Stimulated activated CD4-positive, alpha-beta T cell treated with anti-CD3 and anti-CD28 coated beads, Interleukin-2, amount 100 ng/mL, for 4 hours (primary cell): ENCODE results near the gene ANKLE1.

Source experiments
- DNase-seq: peaks from one replicate; pipeline ENCODE4 v3.0.0-alpha.2; 2020; ENCODE audit warnings: low read depth

The ANKLE1 gene

DNA sequence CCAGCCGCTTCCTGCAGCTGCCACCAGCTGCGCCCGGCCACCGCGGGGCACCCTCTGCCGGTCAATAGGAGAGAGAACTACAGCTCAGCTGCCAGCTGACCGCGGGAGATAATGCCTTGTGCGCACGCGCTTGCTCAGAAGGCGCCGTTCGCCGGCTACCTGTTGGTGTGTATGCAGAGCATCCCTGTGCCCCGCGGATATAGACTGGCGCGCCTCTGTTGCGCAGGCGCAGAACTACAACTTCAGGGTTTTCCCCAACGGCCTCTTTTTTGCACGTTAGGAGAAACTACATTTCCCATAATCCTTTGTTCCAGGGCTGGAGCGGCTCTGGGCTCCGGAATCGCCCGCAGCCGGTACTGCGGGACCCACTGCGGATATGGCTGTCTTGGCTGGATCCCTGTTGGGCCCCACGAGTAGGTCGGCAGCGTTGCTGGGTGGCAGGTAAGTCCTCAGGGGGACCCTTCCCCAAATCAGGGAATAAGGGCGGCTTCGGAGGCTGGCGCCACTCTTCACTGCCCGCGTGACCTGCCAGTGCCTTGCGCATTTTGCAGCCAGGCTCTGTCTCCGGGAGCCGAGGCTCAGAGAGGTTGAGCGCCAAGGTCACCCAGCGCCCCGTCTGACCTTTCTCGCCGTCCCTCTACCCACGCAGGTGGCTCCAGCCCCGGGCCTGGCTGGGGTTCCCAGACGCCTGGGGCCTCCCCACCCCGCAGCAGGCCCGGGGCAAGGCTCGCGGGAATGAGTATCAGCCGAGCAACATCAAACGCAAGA is 24.0 kb downstream of the ANKLE1 start, which contains the start of gene MRPL34:
TSS of gene MRPL34 (plus strand) at position 356 of the 768 bp plus-strand sequence. CDS start at position 377, 21 bp downstream.
- peak; percentile 88 for DNase-seq

DNA sequence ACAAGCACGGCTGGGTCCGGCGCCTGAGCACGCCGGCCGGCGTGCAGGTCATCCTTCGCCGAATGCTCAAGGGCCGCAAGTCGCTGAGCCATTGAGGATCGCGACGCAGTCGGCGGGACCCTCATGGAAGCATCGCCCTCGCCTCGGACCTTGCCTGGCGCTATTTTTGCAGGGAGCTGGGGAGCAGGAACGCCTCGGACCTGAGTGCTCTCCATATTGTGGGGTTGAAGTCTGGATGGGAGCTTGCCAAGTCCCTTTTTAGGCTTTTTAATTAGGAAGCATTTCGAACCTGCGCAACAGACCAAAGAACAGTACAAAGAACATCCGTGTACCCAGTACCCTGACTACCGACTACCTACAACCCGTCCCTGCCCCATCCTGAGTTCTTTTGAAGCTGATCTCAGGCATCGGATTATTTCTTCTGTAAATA is 24.6 kb downstream of the ANKLE1 start:
- DNase-seq, result no peak

DNA sequence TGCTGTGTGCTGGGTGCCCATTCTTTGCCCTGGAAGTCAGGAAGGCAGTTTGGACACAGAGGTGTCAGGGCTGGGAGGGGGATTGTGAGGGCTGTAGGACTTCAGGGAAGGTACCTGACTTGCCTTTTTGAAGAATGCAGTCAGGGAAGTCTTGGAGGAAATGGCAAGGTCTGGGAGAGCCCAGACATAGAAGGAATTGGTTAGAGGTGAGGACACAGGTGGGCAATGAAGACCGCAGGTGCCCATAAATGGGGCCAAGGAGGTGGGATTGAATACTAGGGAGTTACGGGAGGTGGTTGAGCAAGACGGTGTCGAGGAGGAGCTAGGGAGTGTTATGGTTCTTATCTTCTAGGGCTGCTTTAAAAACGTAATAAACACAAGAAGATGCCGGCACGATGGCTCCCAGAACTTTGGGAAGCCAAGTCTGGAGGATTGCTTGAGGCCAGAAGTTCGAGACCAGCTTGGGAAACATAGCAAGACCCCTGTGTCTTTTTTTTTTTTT is 26.2 kb downstream of the ANKLE1 start:
- DNase-seq, result no peak

DNA sequence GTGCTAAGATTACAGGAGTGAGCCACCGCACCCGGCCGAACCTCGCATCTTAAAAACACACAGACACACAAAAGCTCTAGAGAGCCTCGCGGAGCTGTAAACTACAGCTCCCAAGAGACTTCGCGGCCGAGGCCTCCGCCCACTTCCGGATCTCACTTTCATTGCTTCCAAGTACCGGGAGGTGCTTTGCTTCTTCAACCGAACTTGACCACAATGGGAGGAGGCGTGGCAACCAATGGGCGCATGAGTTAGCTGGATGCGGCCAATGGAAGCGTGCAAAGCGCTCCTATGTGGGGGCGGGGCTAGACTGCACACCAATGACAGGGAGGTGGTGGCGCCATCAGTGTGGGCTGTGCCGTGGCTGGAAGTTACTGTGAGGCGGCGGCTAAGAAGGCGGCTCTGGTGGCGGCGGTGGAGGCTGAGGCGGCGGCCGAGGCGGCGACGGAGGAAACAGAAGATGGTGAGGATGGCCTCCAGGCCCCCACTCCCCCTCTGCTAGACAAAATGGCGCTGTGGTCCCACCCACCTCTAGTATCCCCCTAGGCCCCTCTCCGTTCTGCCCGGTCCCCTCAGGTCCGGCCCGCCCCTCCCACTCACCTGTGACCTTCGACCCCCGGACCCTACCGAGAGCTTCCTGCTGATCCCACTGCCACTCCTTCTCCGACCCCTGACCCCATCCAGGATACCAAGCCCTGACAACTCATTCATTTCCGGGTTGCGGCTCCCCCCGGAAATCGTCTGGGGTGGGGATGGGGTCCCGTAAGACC is 27.7 kb downstream of the ANKLE1 start, which contains the start of gene DDA1:
TSS of gene DDA1 (plus strand) at position 366 of the 767 bp plus-strand sequence. CDS start at position 458, 92 bp downstream.
- peak; percentile 99 for DNase-seq

DNA sequence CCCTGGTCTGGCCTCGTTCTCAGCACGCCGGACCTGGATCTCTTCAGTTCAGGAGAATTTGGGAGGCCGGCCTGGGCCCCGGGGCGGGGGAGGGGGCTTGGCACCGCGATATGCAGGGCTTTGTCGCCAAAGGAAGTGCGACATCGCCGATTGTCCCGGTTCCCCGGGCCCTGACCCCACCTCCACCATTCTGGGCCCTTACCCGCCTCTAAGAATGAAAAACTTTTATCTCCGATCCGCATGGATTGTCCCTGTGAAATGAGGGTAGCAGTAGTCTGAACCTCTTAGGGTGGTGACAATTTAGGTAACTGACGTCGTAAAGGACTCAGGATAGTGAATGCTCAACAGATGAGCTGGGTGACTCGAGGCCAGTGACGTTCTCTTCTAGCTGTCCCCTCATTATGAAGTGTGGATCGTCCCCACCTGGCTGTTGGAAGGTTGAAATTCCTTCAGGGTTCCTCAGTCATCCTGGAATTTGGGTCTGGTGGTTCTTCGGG is 28.3 kb downstream of the ANKLE1 start:
- DNase-seq, result no peak

DNA sequence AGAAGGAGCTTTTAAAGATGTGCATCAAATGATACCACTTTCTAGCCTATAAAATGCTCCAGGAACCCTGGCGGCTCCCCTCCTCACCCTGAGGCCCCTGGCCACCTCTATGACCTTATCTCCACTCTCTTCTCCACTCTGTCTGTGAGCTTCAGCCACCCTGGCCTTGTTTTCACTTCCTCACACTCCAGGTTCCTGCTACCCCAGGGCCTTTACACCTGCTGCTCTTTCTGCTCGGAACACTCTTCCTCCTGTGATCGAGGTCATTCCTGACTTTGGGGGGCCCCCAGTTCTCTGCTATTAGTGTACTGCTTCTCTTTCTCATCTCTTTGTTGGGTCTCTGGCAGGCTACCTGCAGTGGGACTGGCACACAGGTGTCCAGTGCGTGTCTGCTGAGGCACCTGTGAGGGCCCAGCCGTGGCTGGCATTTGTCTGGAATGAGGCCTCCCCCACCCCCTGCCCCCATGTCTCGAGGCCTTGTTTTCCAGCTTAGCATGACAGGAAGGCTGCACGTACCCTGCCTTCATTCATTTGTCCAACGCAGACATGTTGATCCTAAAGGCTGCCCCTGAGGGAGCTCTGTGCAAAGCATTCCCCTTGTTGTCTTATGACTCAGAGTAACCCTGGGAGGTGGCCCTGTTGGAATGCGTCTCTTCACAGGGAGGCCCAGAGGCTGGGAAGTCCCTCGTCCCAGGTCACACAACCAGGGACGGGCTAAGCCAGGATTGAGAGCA is 29.9 kb downstream of the ANKLE1 start:
- DNase-seq, result no peak

DNA sequence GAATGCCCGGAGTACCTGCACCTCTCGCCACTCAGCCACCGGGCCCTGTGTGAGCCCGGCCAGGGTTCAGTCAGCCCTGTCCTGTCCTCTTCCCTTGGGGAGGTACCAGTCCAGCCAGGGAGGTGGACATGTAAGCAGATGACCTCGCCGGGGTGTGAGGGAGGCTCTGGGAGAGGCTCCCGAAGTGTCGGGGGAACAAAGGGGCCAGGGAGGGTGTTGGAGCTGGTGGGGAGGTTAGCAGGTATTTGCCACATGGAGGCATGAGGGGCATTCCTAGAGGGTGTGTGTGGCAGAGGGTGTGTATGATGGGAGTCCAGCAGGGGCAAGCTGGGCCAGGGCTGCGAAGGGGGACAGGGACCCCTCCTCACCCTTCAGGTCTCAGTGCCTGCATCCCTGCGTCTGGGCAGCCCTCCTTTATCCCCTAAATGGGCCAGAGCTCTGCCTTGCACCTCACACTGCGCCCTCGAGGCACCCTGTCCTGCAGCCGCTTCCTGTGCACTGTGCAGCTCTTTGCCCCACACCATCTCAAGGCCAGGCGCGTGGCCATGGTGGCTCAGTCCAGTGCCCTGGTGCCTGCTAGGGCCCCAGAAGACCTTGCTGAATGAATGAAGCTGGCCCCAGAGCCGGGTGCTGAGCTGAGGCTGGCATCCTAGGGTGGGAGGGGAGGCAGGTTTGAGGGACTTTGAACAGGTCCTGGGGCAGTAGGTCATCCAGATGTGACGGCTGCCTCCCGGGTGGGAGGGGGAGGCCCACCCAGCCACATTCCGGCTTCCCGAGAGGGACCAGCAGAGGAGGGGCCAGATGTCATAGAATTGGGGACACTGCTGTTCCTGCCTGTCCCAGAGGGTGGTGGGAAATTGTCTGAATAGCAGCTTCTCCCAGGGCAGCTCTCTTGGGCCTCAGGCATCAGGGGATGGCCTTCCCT is 30.8 kb downstream of the ANKLE1 start:
- no peak for DNase-seq

DNA sequence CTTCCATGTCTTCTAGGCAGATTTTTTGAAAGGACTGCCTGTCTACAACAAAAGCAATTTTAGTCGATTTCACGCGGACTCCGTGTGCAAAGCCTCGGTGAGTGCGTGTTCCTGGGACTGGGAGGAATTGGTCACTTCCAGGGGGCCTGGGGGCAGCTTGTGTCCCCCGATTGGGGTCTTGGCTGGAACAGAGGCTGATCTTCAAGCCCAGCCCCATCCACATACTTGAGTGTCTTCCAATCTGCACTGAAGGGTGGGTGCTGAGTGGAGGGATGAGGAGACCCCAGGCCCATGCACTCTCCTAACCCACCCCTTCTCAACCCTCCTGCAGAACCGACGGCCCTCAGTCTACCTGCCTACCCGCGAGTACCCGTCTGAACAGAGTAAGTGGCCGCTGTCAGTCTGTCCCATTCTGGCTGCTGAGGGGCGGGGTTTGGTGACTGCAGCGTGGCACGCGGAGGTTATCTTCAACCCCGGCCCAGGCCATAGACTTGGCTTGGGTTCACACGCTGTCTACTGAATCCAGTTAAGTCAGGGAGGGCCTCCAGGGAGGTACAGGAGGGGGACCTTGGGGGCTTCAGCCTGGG is 32.4 kb downstream of the ANKLE1 start:
- DNase-seq, result no peak

DNA sequence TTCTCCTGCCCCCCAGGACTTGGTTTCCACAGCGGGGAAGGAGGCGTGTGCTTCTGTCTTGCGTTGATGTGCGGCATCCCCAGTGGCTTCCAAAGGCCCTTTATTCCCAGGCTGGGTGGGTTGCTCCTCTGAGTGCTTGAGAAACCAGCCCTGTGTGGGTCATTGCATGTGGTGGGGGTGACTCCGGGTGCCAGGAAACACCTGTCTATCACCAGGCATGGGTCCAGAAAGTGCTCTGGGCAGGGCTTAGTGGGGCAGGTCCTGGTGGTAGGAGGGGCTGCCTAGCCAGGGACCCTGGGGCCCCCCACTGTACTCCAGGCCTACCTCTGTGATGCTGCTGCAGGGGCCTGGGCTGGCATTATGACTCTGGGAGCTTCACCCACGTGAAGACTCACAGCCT is 37.3 kb downstream of the ANKLE1 start:
- no peak for DNase-seq

DNA sequence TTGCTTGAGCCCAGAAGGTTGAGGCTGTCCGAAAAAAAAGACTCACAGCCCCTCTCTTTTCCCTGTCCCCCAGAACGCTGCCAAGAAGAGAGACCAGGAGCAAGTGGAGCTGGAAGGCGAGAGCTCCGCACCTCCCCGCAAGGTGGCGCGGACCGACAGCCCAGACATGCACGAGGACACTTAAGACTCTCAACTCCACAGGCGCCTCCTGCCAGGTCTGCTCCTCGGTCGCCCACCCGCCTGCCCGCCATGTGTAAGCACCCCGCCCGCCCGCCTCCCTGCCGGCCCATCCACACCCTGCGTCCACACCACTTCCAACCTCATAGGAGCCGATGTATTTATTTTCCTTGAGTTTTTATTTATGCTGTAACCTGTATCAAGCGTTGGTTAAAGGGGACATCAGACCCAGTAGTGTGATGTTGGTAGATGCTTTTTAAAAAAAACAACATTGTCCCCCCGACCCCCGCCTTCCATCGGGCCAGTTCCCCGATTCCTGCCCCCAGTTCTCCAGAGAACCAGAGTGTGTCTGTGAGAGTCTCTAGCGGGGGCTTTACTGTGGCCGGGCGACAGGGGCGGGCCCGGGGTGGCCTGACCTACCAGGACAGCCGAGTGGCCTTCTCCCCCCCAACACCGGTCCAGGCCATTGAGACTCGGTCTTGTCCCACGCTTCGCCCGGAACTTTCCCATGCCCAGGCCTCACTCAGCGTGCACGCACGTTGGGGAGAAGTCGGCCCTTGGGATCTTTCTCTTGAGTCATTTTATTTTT is 38.0 kb downstream of the ANKLE1 start:
- no peak for DNase-seq

DNA sequence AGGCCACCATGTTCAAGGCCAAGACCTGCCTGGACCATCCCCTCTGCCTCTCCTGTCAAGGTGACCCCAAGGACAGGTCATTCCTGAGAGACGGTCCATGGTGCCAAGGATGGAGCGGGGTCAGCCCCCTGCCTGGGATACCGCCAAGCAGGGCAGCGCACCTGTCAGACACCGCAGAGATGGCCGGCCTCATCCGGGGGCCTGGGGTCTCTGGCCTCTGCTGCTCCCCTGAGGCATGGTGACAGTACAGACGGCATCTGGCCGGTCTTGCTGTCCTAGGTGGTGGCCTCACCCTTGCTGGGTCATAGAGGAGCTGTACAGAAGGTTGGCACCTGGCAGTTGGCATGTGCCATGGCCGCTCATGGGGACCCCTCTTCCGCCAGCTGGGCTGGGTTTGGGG is 38.7 kb downstream of the ANKLE1 start:
- DNase-seq, result no peak

DNA sequence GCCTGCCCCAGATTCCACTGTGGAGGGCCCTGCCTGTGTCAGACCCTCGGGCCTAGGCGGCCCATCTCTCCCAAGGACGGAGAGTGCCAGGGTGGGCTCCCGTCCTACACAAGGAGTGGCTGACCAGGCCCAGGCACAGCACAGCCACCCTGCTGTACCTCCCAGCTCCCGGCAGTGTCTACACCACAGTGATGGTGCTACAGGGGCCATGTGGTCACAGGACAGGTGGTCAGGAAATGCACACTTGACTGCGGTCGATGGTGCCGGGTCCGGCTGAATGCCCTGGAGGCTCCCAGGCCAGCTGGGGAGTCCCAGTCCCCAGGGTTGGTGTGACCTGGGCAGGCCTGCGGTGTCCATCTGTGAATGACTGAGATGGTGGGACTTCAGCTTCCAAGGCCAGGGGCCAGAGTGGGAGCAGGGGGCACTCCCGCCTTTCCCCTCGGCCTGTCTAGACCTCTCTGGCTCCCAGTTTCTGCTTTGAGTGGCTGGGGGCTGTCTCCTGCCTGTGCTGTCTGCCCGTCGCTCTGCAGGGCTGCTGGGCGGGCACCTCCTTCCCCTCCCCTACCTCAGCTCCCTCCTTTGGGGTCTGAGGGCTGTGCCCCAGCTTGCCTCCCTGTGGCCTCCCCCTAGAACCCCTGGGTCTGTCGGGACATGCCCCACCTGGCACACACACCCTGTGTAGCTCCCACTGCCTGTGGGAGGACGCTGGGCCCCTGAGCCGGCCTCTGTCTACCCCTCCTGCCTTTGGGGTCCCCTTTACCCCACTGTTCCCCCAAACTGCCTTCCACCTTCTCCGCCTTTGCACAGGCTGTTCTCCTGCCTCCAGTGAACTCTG is 40.2 kb downstream of the ANKLE1 start:
- no peak for DNase-seq

DNA sequence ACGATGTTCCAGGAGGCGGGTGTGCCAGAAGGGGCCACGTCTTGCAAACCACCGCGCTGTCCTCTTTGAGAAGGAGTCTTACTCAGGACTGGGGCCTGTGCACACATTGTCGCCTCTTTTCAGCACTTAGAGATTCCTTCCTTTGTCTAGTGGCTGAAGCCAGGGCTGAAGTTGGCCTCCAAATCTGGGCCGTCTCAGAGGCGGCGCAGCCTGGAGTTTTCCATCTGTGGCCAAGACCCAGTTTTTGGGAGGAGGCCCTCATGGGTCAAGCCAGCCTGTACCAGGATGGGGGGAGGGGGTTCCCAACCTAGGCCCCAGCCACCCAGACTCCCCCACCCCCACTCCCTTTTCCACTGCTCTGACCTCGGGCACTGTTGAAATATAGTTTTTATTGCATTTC is 41.2 kb downstream of the ANKLE1 start:
- DNase-seq, result no peak

DNA sequence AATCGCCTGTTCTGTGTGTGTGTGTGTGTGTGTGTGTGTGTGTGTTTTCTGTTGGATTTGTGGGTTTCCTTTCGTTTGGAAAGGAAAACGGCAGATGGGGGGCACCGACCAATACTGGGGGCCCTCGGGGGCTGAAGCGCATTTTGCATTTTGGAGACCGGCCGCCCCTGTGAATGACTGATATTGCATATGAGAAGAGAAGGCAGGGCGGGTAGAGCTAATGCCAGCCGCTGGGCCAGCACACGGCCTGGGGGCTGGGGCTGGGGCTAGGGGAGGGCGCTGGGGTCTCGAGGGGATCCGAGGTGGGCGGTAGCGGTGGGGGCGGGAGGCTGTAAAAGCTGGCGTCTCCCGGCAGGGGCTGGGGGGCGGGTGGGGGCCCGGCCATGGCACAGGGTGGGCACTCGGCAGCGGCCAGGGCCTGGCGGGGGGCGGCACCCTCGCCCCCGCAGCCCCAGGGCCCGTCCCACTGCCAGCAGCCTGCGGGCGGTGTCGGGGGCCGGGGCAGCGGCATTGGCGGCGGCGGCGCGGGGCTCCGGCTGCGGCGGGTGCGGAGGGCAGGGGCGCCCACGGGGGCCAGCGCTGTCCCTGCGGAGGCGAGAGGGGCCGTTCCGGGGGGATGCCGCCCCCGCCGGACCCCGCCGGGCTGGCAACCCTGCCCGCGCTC is 41.7 kb downstream of the ANKLE1 start:
- DNase-seq, result no peak

DNA sequence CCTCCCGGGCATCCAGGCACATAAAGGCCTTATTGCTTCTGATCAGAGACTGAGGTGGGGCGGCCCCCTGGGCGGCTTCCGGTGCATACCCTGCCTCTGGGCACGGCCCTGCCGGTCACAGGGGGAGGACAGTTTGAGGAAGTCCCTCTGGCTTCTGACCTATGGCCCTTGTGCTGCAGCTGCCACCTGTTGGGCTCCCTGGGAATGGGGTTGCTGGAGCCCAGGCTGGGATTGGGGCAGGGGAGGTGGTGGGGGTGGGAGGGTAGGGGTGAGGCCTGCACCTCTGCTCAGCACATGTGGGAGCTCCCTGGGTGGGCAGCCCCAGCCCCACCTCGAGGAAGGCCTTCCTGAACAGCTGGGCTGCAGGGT is 42.2 kb downstream of the ANKLE1 start:
- no peak for DNase-seq

DNA sequence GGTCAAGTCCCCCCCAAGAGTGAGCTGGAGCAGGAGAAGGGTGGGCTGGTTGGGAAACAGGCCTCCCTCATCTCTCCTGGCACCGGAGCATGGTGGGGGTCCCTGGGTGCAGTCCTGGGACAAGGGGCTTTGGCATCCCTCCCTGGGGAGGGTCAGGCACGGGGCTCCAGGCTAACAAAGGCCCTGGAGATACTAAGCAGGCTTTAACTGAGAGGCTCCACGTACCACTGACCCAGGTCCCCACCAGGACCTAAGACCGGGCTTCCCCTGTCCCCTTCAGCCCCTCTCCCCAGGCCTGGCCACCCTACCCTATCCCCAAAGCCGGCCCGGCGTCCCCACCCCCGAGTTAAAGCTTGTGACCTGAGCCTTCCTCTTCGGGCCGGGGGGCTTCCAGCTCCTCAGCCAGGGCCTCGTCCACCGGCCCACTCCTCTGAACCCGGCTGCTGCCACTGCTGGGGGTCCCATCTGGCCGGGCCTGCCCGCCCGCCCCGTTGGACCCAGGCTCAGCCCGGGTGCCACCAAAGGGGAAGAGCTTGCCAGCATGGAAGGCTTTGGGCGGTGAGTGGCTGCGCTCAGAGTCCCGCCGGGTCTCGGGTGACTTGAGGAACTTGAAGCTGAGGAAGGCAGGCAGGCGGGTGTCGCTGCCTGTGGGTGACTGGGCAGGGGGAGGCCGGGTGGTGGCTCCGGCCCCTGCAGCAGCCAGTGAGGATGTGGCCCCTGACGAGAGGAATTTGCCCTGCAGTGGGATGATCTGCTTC is 42.8 kb downstream of the ANKLE1 start:
- no peak for DNase-seq

DNA sequence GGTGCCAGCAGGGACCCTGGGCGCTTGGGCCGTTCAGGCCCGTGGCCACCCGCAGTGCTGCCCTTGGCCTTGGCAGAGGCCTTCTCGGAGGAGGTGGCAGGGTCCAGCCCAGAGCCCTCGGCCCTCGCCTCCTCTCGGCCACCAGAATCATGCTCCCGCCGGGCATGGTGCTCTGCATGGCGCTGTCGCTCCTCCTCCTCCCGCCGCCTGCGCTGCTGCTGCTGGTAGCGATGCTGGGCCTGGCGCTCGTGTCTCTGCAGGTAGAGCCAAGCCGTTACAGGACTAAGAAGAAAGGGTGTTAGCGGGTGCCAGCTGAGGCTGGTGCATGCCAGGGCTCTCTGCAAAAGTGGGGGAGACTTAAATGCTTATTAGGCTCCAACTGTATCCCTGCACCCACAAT is 43.4 kb downstream of the ANKLE1 start:
- no peak for DNase-seq
